Measurements from ENCODE around the gene RGMA.

The RGMA gene

DNA sequence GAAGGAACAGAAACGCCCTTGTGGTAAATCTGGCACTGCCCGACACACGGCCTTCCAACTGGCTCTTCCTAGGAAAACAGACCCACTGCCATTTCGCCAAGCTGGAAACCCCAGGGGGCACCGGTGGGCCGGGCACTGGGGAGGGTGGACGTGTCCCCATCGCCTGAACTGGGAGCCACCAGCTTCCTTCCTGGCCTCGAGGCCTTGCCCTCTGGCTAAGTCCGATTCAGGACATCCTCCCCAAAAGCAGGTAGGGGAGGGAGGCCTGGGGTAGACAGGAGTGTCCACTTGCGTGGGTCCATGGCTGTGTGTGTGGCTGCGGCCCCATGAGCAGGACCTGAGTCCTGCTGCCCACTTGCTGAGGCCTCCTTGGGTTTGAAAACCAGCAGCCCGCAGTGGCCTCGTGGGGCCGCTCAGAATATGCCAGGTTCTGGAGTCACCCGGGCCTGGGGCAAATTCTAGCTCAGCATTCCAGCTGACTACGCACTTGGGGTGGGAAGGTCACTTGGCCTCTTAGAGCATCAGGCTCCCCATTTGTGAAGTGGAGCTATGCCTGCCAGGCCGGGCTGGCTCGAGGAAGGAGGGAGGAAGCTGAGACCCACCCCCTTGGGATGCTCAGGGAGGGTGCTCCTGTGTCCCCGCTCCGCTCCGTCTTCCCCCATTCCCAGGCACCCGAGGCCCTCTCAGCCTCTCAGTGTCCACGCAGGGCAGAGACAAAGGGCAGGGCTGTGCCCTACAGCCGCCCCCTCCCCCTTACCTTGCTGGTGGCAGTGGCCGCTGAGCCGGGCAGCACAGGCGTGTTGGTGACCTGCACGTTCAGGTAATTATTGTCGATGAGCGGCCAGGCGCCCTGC lies 37.5 kb downstream of the RGMA start:
- no peak for DNase-seq (ENCODE audit: low spot score)
- TF ChIP-seq, protein P1, sequence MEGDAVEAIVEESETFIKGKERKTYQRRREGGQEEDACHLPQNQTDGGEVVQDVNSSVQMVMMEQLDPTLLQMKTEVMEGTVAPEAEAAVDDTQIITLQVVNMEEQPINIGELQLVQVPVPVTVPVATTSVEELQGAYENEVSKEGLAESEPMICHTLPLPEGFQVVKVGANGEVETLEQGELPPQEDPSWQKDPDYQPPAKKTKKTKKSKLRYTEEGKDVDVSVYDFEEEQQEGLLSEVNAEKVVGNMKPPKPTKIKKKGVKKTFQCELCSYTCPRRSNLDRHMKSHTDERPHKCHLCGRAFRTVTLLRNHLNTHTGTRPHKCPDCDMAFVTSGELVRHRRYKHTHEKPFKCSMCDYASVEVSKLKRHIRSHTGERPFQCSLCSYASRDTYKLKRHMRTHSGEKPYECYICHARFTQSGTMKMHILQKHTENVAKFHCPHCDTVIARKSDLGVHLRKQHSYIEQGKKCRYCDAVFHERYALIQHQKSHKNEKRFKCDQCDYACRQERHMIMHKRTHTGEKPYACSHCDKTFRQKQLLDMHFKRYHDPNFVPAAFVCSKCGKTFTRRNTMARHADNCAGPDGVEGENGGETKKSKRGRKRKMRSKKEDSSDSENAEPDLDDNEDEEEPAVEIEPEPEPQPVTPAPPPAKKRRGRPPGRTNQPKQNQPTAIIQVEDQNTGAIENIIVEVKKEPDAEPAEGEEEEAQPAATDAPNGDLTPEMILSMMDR (IDR thresholded peaks at IDR 0.05; ENCODE audit: extremely low read depth, missing control alignments), result no peak

DNA sequence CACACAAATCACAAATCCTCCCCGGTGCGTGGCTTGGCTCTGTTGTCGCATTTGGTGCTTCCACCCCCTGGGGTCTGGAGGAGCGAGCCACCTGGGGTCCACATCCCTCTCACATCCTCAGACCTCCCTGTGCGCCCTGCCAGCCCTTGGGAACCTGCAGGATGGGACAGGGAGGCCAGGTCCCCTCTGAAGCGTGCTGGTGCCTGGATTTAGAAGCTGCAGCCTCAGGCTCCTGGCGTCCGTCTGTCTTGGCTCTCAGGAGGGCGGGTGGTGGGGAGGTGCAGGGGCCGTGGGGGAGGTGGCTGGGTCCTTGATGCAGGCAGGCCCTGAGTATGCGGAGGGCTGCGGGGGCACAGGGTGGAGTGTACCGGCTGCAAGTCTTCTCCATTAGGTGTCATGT lies 38.4 kb downstream of the RGMA start:
- no peak for DNase-seq (ENCODE audit: low spot score)
- TF ChIP-seq, protein P1 (IDR thresholded peaks at IDR 0.05; ENCODE audit: extremely low read depth, missing control alignments), result no peak

DNA sequence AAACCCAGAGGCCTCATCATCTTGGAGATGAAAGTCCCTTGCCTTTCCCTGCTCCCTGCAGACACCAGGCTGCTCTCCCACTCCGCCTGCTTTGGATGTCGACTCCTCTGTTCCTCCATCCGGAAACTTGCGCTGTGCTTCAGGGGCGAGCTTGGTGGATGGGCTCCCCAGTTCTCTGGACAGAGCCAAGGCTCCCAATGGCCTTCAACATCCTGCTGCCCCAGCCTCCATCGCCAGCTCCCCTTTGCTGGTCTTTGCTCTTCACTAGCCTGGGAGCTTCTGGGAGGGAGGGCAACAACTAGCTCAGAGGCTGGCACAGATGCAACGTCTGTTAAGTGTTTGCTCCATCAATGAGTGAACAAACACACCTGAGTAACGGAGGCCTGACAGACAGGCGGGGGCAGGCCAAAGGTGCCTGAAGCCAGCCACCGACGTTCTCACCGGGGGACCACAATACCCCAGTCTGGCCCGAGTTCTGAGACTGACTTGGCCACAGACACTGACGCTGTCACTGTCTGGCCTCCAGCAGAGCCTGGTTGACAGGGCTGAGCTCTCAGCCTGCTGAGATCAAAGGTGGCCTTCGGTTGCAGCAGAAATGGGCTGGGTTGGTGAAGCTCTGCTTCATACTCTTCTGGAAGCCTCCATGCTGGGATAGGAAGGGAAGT lies 39.0 kb downstream of the RGMA start:
- TF ChIP-seq, protein P1 (IDR thresholded peaks at IDR 0.05; ENCODE audit: extremely low read depth, missing control alignments), result no peak
- DNase-seq (ENCODE audit: low spot score), result no peak

DNA sequence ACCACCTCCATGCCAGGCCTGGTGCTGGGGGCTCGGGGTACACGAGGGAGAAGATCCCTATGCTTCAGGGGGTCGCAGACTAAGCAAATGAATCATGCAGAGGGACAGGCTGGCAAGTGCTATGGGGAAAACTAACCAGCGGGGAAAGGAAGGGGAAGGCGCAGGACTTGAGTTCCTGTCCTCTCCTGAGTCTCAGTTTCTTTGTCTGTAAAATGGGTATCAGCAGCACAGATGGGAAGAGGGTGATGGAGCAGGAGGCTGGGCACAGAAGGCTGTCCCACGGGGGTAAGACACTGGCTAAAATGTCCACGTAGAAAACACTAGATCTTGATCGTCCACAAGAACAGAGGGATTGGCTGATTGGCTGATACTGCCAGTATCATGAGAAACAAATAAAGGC lies 39.8 kb downstream of the RGMA start:
- TF ChIP-seq, protein P1 (IDR thresholded peaks at IDR 0.05; ENCODE audit: extremely low read depth, missing control alignments), result no peak
- DNase-seq (ENCODE audit: low spot score), result no peak

DNA sequence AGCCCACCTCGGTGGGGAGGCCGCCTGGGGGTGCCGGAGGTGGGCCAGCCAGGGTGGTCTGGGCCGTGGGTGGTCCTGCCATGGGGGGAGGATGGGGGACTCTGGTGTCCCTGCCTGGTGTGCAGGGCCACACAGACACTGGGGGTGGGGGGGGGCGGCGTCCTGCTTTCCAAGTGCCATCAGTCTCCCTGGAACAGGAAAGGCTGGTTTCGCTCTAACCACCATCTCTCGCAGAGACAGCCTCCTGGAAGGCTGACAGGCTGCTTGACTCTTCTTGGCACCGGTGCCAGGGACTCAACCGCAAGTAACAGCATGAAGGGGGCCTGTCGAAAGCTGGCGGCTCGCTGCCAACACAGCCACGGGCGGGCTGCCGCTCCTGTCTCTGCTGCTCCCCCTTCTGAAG lies 40.3 kb downstream of the RGMA start:
- no peak for DNase-seq (ENCODE audit: low spot score)
- TF ChIP-seq, protein P1 (IDR thresholded peaks at IDR 0.05; ENCODE audit: extremely low read depth, missing control alignments), result no peak

DNA sequence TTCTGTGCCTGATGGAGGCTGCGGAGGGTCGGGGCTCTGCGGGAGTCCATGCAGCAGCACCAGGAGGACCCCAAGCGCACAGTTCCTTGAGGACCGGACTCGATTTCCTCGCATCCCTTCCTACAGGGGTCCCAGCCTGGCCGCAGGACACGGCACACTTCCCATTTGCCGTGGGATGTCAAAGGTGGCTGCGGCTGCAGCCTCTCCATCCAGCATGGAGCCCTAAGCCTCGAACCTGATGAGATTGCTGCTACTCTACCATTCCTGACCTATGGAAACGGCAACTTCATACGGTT lies 40.6 kb downstream of the RGMA start:
- TF ChIP-seq, protein P1 (IDR thresholded peaks at IDR 0.05; ENCODE audit: extremely low read depth, missing control alignments), result no peak

GRCh38 chr15:93047621-93048425 lies 41.2 kb downstream of the RGMA start:
- no peak for DNase-seq (ENCODE audit: low spot score)
- TF ChIP-seq, protein P1 (IDR thresholded peaks at IDR 0.05; ENCODE audit: extremely low read depth, missing control alignments), result no peak

More for the DNA sequence above, 40.6 kb downstream of the RGMA start:
- DNase-seq (ENCODE audit: low spot score), result no peak
